Activated B cell treated with CpG ODN at 0.5 μM for 24 hours (primary cell): ENCODE results near the gene DCAF12. TPM values are rescaled to one million over a fixed set of nuclear protein-coding genes. Genes with fewer than 3 reads are reported as not detected.
"Not testable (repeated sequence)": the region's sequence is repeated elsewhere in the genome, so short reads cannot be mapped to it uniquely, and the experiment has no call there.

Experiments
- ATAC-seq: fragments of 200-7000 bp; cut with Tn5 transposase; one replicate; pipeline ENCODE4 v1.10.0; 2021; ENCODE audit warnings: low read depth, mild to moderate bottlenecking, moderate library complexity
- CTCF ChIA-PET: fragments of 350-600 bp; sonication (Branson Sonifier 250); formaldehyde crosslinking; loops from one replicate; lab custom pipeline; 2021; ENCODE audit warnings: antibody characterized with exemption; lab: Charles Lee
- POLR2A ChIA-PET: fragments of 350-600 bp; sonication (Branson Sonifier 250); formaldehyde crosslinking; loops from one replicate; lab custom pipeline; 2021; ENCODE audit warnings: antibody characterized with exemption; lab: Charles Lee
- DNase-seq: peaks from one replicate; pipeline ENCODE4 v3.0.0; 2022
- H3K27ac Mint-ChIP-seq: one replicate; pipeline ENCODE4 v1.8.0; 2020; ENCODE audit warnings: mixed read lengths
- H3K27me3 Mint-ChIP-seq: one replicate; pipeline ENCODE4 v1.8.0; 2021; ENCODE audit warnings: mixed read lengths
- H3K36me3 Mint-ChIP-seq: one replicate; pipeline ENCODE4 v1.8.0; 2021; ENCODE audit warnings: low read depth, mixed read lengths
- H3K4me1 Mint-ChIP-seq: one replicate; pipeline ENCODE4 v1.8.0; 2021; ENCODE audit warnings: mixed read lengths
- H3K4me3 Mint-ChIP-seq: one replicate; pipeline ENCODE4 v1.8.0; 2020; ENCODE audit warnings: mild to moderate bottlenecking, mixed read lengths
- H3K9me3 Mint-ChIP-seq: one replicate; pipeline ENCODE4 v1.8.0; 2020; ENCODE audit warnings: mixed read lengths
- intact Hi-C: fragments of 100-400 bp; cut with micrococcal nuclease; formaldehyde crosslinking; loops from one replicate; pipeline ENCODE4 v1.15.1; 2024
- total RNA-seq: library from RNA; stranded (reverse); gene quantifications from 2 replicates; pipeline ENCODE4 v1.2.3, GENCODE V29; 2022
- TF ChIP-seq, protein P1 (sequence below): fragments of 200-600 bp; IDR thresholded peaks from one replicate; pipeline ENCODE4 v1.8.0; 2022; ENCODE audit warnings: antibody characterized with exemption, mild to moderate bottlenecking

The DCAF12 gene
- total RNA-seq, 1 donor from 2014 or later: 3.8 TPM

DNA sequence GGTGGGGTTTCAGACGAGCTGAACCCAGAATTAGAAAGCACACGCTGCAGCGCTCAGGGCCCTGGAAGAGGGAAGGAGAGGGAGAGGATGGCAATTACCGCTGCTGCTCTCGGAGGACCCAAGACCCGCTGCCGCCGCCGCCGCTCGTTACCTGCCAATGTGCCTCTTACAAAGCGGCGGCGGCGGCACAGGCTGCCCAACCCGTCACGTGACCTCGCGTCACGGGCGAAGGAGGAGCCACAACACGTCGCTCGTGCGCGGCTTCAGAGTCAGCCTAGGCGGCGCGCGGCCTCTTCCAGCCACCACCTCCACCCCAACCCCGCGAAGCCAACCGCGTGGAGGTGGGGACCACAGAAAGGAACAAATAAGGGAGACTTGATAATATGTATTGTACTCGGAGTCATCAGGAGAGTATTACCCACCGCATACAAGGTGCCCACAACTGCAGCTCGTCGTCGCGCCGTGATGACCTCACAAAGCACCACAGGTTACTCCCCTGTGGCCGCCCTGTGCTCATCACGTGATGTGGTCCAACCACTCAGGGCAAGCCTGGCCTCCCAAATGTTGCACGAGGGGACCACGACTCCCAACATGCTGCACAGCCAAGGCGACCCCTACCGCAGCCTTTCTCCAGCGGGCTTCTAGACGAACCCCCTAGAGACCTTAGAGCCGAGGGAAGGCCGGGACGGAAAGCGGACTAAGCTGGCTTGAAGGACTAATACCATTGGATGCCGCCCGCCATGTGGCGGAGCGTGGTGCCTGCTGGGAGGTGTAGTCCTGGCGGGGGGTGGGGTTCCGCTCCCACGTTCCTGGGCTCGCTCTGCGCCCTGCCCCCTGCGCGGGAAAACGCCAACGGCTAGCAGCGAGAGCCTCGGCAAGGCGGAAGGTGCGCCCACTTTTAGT is 77.5 kb downstream of the DCAF12 start, which contains the start of gene UBAP2:
TSS of gene UBAP2 (minus strand) at position 161 of the 903 bp plus-strand sequence. CDS start 31,739 bp downstream, outside the sequence.
- H3K27me3 Mint-ChIP-seq: no peaks in the 10 kb centered on the region
- POLR2A ChIA-PET: interaction anchor here (0.5 to 1.7 kb wide), 17 partner anchors 9 to 1765 kb away, joined by 3 to 14 read pairs (median 4); partner anchors contain the start of genes GALT and UBAP1

DNA sequence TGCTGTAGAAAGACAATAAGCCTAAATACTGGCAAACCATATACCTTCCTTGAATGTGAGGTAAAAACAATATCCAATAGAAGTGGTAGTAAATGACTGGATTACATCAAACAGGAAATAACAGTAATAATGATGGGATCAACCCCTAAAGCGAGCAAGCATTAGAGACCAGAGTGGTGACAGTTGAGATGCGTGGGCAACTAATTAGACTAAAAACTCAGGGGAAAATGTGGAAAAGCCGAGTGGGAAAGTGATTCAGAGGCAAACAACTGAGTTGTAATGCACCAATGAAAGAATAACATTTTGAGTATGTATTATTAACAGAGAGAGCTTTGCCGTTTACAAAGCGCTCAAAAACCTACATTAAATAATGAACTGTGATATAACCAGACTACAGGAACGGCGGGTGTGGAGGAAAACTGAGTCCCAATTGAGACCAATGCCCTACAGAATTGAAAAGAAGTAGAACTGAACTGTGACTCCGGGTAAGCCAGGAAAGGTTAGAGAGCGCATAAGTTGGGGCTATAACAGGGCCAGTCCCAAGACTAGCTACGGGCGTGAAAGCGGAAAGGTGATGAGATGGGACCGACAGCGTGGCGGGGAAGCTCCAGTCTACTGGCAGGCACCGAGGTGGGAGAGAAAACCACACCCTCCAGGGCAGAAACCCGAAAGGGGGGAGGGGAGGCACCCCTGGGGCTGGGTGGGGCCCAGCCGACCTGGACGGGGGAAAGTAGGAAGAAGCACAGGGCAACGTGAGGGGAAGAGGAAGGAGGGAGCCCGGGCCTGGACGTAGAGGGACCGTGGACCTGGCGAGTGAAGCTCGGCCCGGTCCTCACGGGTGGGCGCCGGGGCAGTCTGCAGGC is 78.4 kb downstream of the DCAF12 start:
- intact Hi-C loops: loop anchor here (1.0 to 10.0 kb wide), 5 partner anchors 36 to 1023 kb away; partner anchors contain the start of genes DCAF12, DNAJA1 and NFX1
- peak overlapping the region; percentile 100 for H3K27ac Mint-ChIP-seq
- peak overlapping the region; percentile 99 for H3K4me3 Mint-ChIP-seq
- ATAC-seq (peak; percentile 23), DNase-seq (no peak)
- H3K4me1 Mint-ChIP-seq: peaks cover 25% of the 10 kb centered on the region
- ChIA-PET POLR2A (interaction anchor here (0.5 to 1.7 kb wide), 19 partner anchors 8 to 1766 kb away, joined by 3 to 14 read pairs (median 4); partner anchors contain the start of genes GALT and UBAP1), CTCF (interaction anchor here (1.0 kb wide), 1 partner anchor 204 kb away, joined by 3 read pairs; no protein-coding TSS in a partner anchor)
- TF ChIP-seq, protein P1, sequence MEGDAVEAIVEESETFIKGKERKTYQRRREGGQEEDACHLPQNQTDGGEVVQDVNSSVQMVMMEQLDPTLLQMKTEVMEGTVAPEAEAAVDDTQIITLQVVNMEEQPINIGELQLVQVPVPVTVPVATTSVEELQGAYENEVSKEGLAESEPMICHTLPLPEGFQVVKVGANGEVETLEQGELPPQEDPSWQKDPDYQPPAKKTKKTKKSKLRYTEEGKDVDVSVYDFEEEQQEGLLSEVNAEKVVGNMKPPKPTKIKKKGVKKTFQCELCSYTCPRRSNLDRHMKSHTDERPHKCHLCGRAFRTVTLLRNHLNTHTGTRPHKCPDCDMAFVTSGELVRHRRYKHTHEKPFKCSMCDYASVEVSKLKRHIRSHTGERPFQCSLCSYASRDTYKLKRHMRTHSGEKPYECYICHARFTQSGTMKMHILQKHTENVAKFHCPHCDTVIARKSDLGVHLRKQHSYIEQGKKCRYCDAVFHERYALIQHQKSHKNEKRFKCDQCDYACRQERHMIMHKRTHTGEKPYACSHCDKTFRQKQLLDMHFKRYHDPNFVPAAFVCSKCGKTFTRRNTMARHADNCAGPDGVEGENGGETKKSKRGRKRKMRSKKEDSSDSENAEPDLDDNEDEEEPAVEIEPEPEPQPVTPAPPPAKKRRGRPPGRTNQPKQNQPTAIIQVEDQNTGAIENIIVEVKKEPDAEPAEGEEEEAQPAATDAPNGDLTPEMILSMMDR: no peak
- no peaks in the 10 kb centered on the region for H3K27me3 Mint-ChIP-seq
- H3K36me3 Mint-ChIP-seq: peaks cover 13% of the 10 kb centered on the region
- H3K9me3 Mint-ChIP-seq: no peaks in the 10 kb centered on the region

More for the DNA sequence above, 77.5 kb downstream of the DCAF12 start, which contains the start of gene UBAP2:
- CTCF ChIA-PET: interaction anchor here (1.0 kb wide), 1 partner anchor 204 kb away, joined by 3 read pairs; no protein-coding TSS in a partner anchor
- H3K36me3 Mint-ChIP-seq: peaks cover 13% of the 10 kb centered on the region
- H3K4me3 Mint-ChIP-seq: peak within 1 kb of the TSS; percentile 99
- peak; percentile 97 for DNase-seq
- peaks cover 25% of the 10 kb centered on the region for H3K4me1 Mint-ChIP-seq
- TF ChIP-seq, protein P1: no peak
- peak within 1 kb of the TSS; percentile 100 for H3K27ac Mint-ChIP-seq
- ATAC-seq: peak; percentile 80
- H3K9me3 Mint-ChIP-seq: no peaks in the 10 kb centered on the region
- intact Hi-C loops: loop anchor here (1.0 to 10.0 kb wide), 9 partner anchors 37 to 1024 kb away; partner anchors contain the start of genes DCAF12, DNAI1, DNAJA1 and FAM219A

DNA sequence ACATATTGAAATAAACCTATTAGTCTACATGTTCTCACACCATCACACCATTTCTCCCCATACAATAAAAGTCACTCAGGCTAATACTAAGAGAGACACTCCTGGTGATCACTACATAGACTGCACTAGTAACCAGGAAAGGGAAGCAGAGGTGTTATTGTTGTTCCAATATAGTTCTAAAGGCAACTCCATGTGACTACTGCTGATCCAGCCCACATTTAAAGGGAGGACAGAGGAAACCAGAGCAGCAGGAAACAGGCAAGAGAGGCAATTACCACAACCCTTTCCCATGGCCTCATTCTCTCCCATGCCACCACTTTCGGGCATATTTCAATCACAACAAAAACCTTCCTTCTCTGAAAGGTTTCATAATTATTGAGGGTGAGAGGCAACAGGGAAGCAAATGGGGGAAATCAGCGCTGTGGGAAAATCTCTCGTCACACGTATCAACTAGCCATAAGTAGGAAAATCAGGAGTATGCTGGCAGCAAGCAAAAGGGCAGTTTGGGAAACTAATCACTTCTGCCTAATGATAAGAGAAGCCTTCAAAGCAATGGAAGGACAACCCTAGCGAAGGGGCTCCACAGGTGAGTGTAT is 79.6 kb downstream of the DCAF12 start:
- intact Hi-C loops: loop anchor here (5.0 to 10.0 kb wide), 2 partner anchors 35 to 1022 kb away; partner anchors contain the start of gene DNAJA1
- peaks cover 25% of the 10 kb centered on the region for H3K4me1 Mint-ChIP-seq
- ChIA-PET POLR2A (no interaction called here), CTCF (no interaction called here)
- DNase-seq: no peak
- no peaks in the 10 kb centered on the region for H3K9me3 Mint-ChIP-seq
- no peak overlapping the region for H3K27ac Mint-ChIP-seq
- H3K27me3 Mint-ChIP-seq: no peaks in the 10 kb centered on the region
- TF ChIP-seq, protein P1: no peak
- H3K36me3 Mint-ChIP-seq: peaks cover 17% of the 10 kb centered on the region
- H3K4me3 Mint-ChIP-seq: peak overlapping the region; percentile 48
- no peak for ATAC-seq

GRCh38 chr9:34045903-34046302 is 80.6 kb downstream of the DCAF12 start:
- Mint-ChIP-seq H3K4me3 (no peak overlapping the region), H3K4me1 (peaks cover 25% of the 10 kb centered on the region), H3K9me3 (no peaks in the 10 kb centered on the region), H3K36me3 (peaks cover 18% of the 10 kb centered on the region), H3K27ac (no peak overlapping the region), H3K27me3 (no peaks in the 10 kb centered on the region)
- intact Hi-C loops: loop anchor here (5.0 to 10.0 kb wide), 2 partner anchors 34 to 1021 kb away; partner anchors contain the start of gene DNAJA1
- TF ChIP-seq, protein P1: no peak
- CTCF ChIA-PET: no interaction called here
- POLR2A ChIA-PET: interaction anchor here (0.5 to 0.7 kb wide), 2 partner anchors 9 to 98 kb away, joined by 5 to 8 read pairs; no protein-coding TSS in a partner anchor
- ATAC-seq (no peak), DNase-seq (no peak)

GRCh38 chr9:34042074-34042473 is 84.4 kb downstream of the DCAF12 start:
- POLR2A ChIA-PET: interaction anchor here (0.7 kb wide), 1 partner anchor 131 kb away, joined by 3 read pairs; no protein-coding TSS in a partner anchor
- DNase-seq, ATAC-seq, H3K36me3 Mint-ChIP-seq, H3K27ac Mint-ChIP-seq, CTCF ChIA-PET, H3K4me1 Mint-ChIP-seq, H3K27me3 Mint-ChIP-seq, H3K9me3 Mint-ChIP-seq, H3K4me3 Mint-ChIP-seq: not testable (repeated sequence)
- intact Hi-C loops: loop anchor here (10.0 kb wide), 1 partner anchor 1017 kb away; the partner anchor contains the start of gene DNAJA1

DNA sequence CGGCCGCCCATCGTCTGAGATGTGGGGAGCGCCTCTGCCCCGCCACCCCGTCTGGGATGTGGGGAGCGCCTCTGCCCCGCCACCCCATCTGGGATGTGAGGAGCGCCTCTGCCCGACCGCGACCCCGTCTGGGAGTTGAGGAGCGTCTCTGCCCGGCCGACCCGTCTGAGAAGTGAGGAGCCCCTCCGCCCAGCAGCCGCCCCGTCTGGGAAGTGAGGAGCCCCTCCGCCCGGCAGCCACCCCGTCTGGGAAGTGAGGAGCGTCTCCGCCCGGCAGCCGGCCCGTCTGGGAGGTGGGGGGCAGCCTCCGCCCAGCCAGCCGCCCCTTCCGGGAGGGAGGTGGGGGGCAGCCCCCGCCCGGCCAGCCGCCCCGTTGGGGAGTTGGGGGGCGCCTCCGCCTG is 87.6 kb downstream of the DCAF12 start:
- ATAC-seq, H3K4me1 Mint-ChIP-seq, POLR2A ChIA-PET, H3K27ac Mint-ChIP-seq, DNase-seq, H3K9me3 Mint-ChIP-seq, intact Hi-C loops, H3K27me3 Mint-ChIP-seq, H3K4me3 Mint-ChIP-seq, CTCF ChIA-PET: not testable (repeated sequence)
- H3K36me3 Mint-ChIP-seq: peaks cover 10% of the 10 kb centered on the region
